ENCODE measurements around the gene SHANK1.
"Not testable (repeated sequence)": the region's sequence is repeated elsewhere in the genome, so short reads cannot be mapped to it uniquely, and the experiment has no call there.

SHANK1 gene

GRCh38 chr19:50626011-50626410 is 93.6 kb downstream of the SHANK1 start:
- H3K4me1 ChIP-seq (ENCODE audit: insufficient read depth, low read length, poor library complexity, severe bottlenecking): no peaks in the 10 kb centered on the region
- no peaks in the 10 kb centered on the region for H3K36me3 ChIP-seq (ENCODE audit: insufficient read depth, low read length)
- no peaks in the 10 kb centered on the region for H4K20me1 ChIP-seq (ENCODE audit: insufficient read depth, low read length, poor library complexity, severe bottlenecking)
- no peaks in the 10 kb centered on the region for H3K79me2 ChIP-seq (ENCODE audit: insufficient read depth, low read length)
- H3K9me2 ChIP-seq (replicated peaks; ENCODE audit: low read depth, low read length): no peaks in the 10 kb centered on the region
- H3K4me2 ChIP-seq (ENCODE audit: low read depth, low read length, poor library complexity, severe bottlenecking): no peak overlapping the region
- H3K27me3 ChIP-seq (ENCODE audit: insufficient read depth, low read length, poor library complexity, severe bottlenecking): no peaks in the 10 kb centered on the region
- no peaks in the 10 kb centered on the region for H3K9me3 ChIP-seq (ENCODE audit: insufficient read depth, low read depth, low read length)
- H2AFZ ChIP-seq (ENCODE audit: low read length): no peak overlapping the region
- TF ChIP-seq CTCF (conservative IDR thresholded peaks at IDR 0.05; ENCODE audit: low read length) (no peak), EZH2phosphoT487 (IDR thresholded peaks at IDR 0.05; ENCODE audit: borderline replicate concordance) (no peak)
- no peak overlapping the region for H3K4me3 ChIP-seq (ENCODE audit: low read length, poor library complexity, severe bottlenecking)
- H3F3A ChIP-seq (ENCODE audit: low read depth): no peaks in the 10 kb centered on the region
- no peak overlapping the region for H3K9ac ChIP-seq (ENCODE audit: low read depth, low read length, poor library complexity, severe bottlenecking)

GRCh38 chr19:50624949-50625600 is 94.5 kb downstream of the SHANK1 start:
- no peaks in the 10 kb centered on the region for H3F3A ChIP-seq (ENCODE audit: low read depth)
- TF ChIP-seq EZH2phosphoT487 (IDR thresholded peaks at IDR 0.05; ENCODE audit: borderline replicate concordance) (no peak), CTCF (conservative IDR thresholded peaks at IDR 0.05; ENCODE audit: low read length) (no peak)
- no peaks in the 10 kb centered on the region for H3K9me3 ChIP-seq (ENCODE audit: insufficient read depth, low read depth, low read length)
- no peaks in the 10 kb centered on the region for H3K4me1 ChIP-seq (ENCODE audit: insufficient read depth, low read length, poor library complexity, severe bottlenecking)
- H3K9me2 ChIP-seq (replicated peaks; ENCODE audit: low read depth, low read length): no peaks in the 10 kb centered on the region
- no peak overlapping the region for H3K4me3 ChIP-seq (ENCODE audit: low read length, poor library complexity, severe bottlenecking)
- H3K9ac ChIP-seq (ENCODE audit: low read depth, low read length, poor library complexity, severe bottlenecking): no peak overlapping the region
- H3K27me3 ChIP-seq (ENCODE audit: insufficient read depth, low read length, poor library complexity, severe bottlenecking): no peaks in the 10 kb centered on the region
- H4K20me1 ChIP-seq (ENCODE audit: insufficient read depth, low read length, poor library complexity, severe bottlenecking): no peaks in the 10 kb centered on the region
- no peaks in the 10 kb centered on the region for H3K79me2 ChIP-seq (ENCODE audit: insufficient read depth, low read length)
- no peak overlapping the region for H3K4me2 ChIP-seq (ENCODE audit: low read depth, low read length, poor library complexity, severe bottlenecking)
- no peaks in the 10 kb centered on the region for H3K36me3 ChIP-seq (ENCODE audit: insufficient read depth, low read length)
- H2AFZ ChIP-seq (ENCODE audit: low read length): no peak overlapping the region

GRCh38 chr19:50620394-50620906 is 99.2 kb downstream of the SHANK1 start:
- H3K36me3 ChIP-seq (ENCODE audit: insufficient read depth, low read length); H3K4me1 ChIP-seq (ENCODE audit: insufficient read depth, low read length, poor library complexity, severe bottlenecking); H3K79me2 ChIP-seq (ENCODE audit: insufficient read depth, low read length); H3F3A ChIP-seq (ENCODE audit: low read depth); H3K9me2 ChIP-seq (replicated peaks; ENCODE audit: low read depth, low read length); H2AFZ ChIP-seq (ENCODE audit: low read length); H3K9ac ChIP-seq (ENCODE audit: low read depth, low read length, poor library complexity, severe bottlenecking); H4K20me1 ChIP-seq (ENCODE audit: insufficient read depth, low read length, poor library complexity, severe bottlenecking); H3K27me3 ChIP-seq (ENCODE audit: insufficient read depth, low read length, poor library complexity, severe bottlenecking); H3K9me3 ChIP-seq (ENCODE audit: insufficient read depth, low read depth, low read length); H3K4me2 ChIP-seq (ENCODE audit: low read depth, low read length, poor library complexity, severe bottlenecking); H3K4me3 ChIP-seq (ENCODE audit: low read length, poor library complexity, severe bottlenecking): not testable (repeated sequence)

- H3K4me3 ChIP-seq (ENCODE audit: low read length, poor library complexity, severe bottlenecking); H3F3A ChIP-seq (ENCODE audit: low read depth); H3K4me2 ChIP-seq (ENCODE audit: low read depth, low read length, poor library complexity, severe bottlenecking); H2AFZ ChIP-seq (ENCODE audit: low read length); H3K9me3 ChIP-seq (ENCODE audit: insufficient read depth, low read depth, low read length); H3K4me1 ChIP-seq (ENCODE audit: insufficient read depth, low read length, poor library complexity, severe bottlenecking); H3K27me3 ChIP-seq (ENCODE audit: insufficient read depth, low read length, poor library complexity, severe bottlenecking); H4K20me1 ChIP-seq (ENCODE audit: insufficient read depth, low read length, poor library complexity, severe bottlenecking); H3K79me2 ChIP-seq (ENCODE audit: insufficient read depth, low read length); H3K36me3 ChIP-seq (ENCODE audit: insufficient read depth, low read length); H3K9ac ChIP-seq (ENCODE audit: low read depth, low read length, poor library complexity, severe bottlenecking); H3K9me2 ChIP-seq (replicated peaks; ENCODE audit: low read depth, low read length): not testable (repeated sequence)
Observed at GRCh38 chr19:50619184-50619583, 100.4 kb downstream of the SHANK1 start.

- not testable (repeated sequence) for H2AFZ ChIP-seq (ENCODE audit: low read length); H3K27me3 ChIP-seq (ENCODE audit: insufficient read depth, low read length, poor library complexity, severe bottlenecking); H3K4me1 ChIP-seq (ENCODE audit: insufficient read depth, low read length, poor library complexity, severe bottlenecking); H3K9me2 ChIP-seq (replicated peaks; ENCODE audit: low read depth, low read length); H3K4me3 ChIP-seq (ENCODE audit: low read length, poor library complexity, severe bottlenecking); H3K9me3 ChIP-seq (ENCODE audit: insufficient read depth, low read depth, low read length); H3K79me2 ChIP-seq (ENCODE audit: insufficient read depth, low read length); H3K9ac ChIP-seq (ENCODE audit: low read depth, low read length, poor library complexity, severe bottlenecking); H3K4me2 ChIP-seq (ENCODE audit: low read depth, low read length, poor library complexity, severe bottlenecking); H4K20me1 ChIP-seq (ENCODE audit: insufficient read depth, low read length, poor library complexity, severe bottlenecking); H3F3A ChIP-seq (ENCODE audit: low read depth); H3K36me3 ChIP-seq (ENCODE audit: insufficient read depth, low read length)
Observed at GRCh38 chr19:50618379-50618778, 101.2 kb downstream of the SHANK1 start.
